ENCODE data around the gene SSR1. TPM values are rescaled to one million over a fixed set of nuclear protein-coding genes. Genes with fewer than 3 reads are reported as not detected.

SSR1 gene
- total and polyA plus RNA-seq, 4 donors, result 43.6 to 115 (median 79.9) TPM

- Histone ChIP-seq H3K4me1 (ENCODE audit: control insufficient read depth in 4 of 4, insufficient read depth in 4 of 4, low read length in 3 of 4) (no peaks in the 10 kb centered on the region), H3K27me3 (ENCODE audit: control insufficient read depth in 4 of 4, insufficient read depth in 4 of 4, low read length in 3 of 4) (no peaks in the 10 kb centered on the region), H3K4me3 (ENCODE audit: low read depth in 1 of 3, low read length in 3 of 3) (no peak overlapping the region), H3K9ac (ENCODE audit: low read depth in 1 of 2, low read length in 2 of 2) (no peak overlapping the region), H3K9me3 (ENCODE audit: control insufficient read depth in 4 of 4, low read length in 3 of 4) (no peaks in the 10 kb centered on the region), H3K27ac (ENCODE audit: low read depth in 1 of 2, low read length in 2 of 2) (peak overlapping the region in 1 of 2 donors; percentile 28), H3K36me3 (ENCODE audit: control insufficient read depth in 4 of 4, insufficient read depth in 3 of 4, low read depth in 1 of 4, low read length in 3 of 4) (peaks cover 2 to 4% (median 3%) of the 10 kb centered on the region in 4 donors)
- no peak for TF ChIP-seq NR2F2 (IDR thresholded peaks at IDR 0.05)
- no peak for TF ChIP-seq JUND (IDR thresholded peaks at IDR 0.05)
- no peak for TF ChIP-seq HNF4G (IDR thresholded peaks at IDR 0.05)
- TF ChIP-seq RXRA (IDR thresholded peaks at IDR 0.05), result no peak
- TF ChIP-seq, protein P1, sequence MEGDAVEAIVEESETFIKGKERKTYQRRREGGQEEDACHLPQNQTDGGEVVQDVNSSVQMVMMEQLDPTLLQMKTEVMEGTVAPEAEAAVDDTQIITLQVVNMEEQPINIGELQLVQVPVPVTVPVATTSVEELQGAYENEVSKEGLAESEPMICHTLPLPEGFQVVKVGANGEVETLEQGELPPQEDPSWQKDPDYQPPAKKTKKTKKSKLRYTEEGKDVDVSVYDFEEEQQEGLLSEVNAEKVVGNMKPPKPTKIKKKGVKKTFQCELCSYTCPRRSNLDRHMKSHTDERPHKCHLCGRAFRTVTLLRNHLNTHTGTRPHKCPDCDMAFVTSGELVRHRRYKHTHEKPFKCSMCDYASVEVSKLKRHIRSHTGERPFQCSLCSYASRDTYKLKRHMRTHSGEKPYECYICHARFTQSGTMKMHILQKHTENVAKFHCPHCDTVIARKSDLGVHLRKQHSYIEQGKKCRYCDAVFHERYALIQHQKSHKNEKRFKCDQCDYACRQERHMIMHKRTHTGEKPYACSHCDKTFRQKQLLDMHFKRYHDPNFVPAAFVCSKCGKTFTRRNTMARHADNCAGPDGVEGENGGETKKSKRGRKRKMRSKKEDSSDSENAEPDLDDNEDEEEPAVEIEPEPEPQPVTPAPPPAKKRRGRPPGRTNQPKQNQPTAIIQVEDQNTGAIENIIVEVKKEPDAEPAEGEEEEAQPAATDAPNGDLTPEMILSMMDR (IDR thresholded peaks at IDR 0.05; ENCODE audit: low read depth, low read length, missing input control), result no peak
- TF ChIP-seq TAF1 (conservative IDR thresholded peaks at IDR 0.05), result no peak
- no peak for TF ChIP-seq FOXA2 (IDR thresholded peaks at IDR 0.05)
- TF ChIP-seq, protein P2, sequence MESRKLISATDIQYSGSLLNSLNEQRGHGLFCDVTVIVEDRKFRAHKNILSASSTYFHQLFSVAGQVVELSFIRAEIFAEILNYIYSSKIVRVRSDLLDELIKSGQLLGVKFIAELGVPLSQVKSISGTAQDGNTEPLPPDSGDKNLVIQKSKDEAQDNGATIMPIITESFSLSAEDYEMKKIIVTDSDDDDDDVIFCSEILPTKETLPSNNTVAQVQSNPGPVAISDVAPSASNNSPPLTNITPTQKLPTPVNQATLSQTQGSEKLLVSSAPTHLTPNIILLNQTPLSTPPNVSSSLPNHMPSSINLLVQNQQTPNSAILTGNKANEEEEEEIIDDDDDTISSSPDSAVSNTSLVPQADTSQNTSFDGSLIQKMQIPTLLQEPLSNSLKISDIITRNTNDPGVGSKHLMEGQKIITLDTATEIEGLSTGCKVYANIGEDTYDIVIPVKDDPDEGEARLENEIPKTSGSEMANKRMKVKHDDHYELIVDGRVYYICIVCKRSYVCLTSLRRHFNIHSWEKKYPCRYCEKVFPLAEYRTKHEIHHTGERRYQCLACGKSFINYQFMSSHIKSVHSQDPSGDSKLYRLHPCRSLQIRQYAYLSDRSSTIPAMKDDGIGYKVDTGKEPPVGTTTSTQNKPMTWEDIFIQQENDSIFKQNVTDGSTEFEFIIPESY (IDR thresholded peaks at IDR 0.05), result no peak
- no peak for TF ChIP-seq GABPA (IDR thresholded peaks at IDR 0.05 in 1 of 2, conservative IDR thresholded peaks at IDR 0.05 in 1 of 2)
- no peak for TF ChIP-seq SP1 (IDR thresholded peaks at IDR 0.05)
- no peak for TF ChIP-seq HNF4A (conservative IDR thresholded peaks at IDR 0.05)
- TF ChIP-seq MAX (IDR thresholded peaks at IDR 0.05), result no peak
- TF ChIP-seq YY1 (IDR thresholded peaks at IDR 0.05), result no peak
- TF ChIP-seq EGR1 (IDR thresholded peaks at IDR 0.05; ENCODE audit: low read depth in 2 of 2), result no peak
- TF ChIP-seq, protein P3, sequence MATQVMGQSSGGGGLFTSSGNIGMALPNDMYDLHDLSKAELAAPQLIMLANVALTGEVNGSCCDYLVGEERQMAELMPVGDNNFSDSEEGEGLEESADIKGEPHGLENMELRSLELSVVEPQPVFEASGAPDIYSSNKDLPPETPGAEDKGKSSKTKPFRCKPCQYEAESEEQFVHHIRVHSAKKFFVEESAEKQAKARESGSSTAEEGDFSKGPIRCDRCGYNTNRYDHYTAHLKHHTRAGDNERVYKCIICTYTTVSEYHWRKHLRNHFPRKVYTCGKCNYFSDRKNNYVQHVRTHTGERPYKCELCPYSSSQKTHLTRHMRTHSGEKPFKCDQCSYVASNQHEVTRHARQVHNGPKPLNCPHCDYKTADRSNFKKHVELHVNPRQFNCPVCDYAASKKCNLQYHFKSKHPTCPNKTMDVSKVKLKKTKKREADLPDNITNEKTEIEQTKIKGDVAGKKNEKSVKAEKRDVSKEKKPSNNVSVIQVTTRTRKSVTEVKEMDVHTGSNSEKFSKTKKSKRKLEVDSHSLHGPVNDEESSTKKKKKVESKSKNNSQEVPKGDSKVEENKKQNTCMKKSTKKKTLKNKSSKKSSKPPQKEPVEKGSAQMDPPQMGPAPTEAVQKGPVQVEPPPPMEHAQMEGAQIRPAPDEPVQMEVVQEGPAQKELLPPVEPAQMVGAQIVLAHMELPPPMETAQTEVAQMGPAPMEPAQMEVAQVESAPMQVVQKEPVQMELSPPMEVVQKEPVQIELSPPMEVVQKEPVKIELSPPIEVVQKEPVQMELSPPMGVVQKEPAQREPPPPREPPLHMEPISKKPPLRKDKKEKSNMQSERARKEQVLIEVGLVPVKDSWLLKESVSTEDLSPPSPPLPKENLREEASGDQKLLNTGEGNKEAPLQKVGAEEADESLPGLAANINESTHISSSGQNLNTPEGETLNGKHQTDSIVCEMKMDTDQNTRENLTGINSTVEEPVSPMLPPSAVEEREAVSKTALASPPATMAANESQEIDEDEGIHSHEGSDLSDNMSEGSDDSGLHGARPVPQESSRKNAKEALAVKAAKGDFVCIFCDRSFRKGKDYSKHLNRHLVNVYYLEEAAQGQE (IDR thresholded peaks at IDR 0.05), result no peak
- TF ChIP-seq FOXA1 (IDR thresholded peaks at IDR 0.05), result no peak
- TF ChIP-seq, protein P4, sequence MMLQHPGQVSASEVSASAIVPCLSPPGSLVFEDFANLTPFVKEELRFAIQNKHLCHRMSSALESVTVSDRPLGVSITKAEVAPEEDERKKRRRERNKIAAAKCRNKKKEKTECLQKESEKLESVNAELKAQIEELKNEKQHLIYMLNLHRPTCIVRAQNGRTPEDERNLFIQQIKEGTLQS (IDR thresholded peaks at IDR 0.05), result no peak
- no peak for TF ChIP-seq RAD21 (IDR thresholded peaks at IDR 0.05)
- DNase-seq (ENCODE audit: low spot score), result no peak
- WGBS, result 75% methylated on average over 12 of the region's 12 CpGs
Measured at GRCh38 chr6:7254980-7255835, 57.8 kb downstream of the SSR1 start.

All from liver (tissue), 9 donors.